Osteoblast (primary cell): ENCODE results near the gene C18orf63. TPM values are rescaled to one million over a fixed set of nuclear protein-coding genes. Genes with fewer than 3 reads are reported as not detected.

Source experiments
- DNase-seq: peaks from one replicate; pipeline ENCODE4 v3.0.0; 2011; ENCODE audit warnings: low spot score, mixed read lengths; ENCODE audit not compliant: insufficient read length; ENCODE audit errors: missing footprints
- H2AFZ ChIP-seq: 2 replicates; pipeline ENCODE4 v1.6.0; 2011; ENCODE audit warnings: mild to moderate bottlenecking, low read length
- H3K27ac ChIP-seq: 2 replicates; pipeline ENCODE4 v1.5.1; 2011; ENCODE audit warnings: mild to moderate bottlenecking, low read depth, low read length, moderate library complexity
- H3K27me3 ChIP-seq: 2 replicates; pipeline ENCODE4 v1.6.0; 2012; ENCODE audit warnings: mild to moderate bottlenecking, control low read depth, inconsistent platforms, low read length, moderate library complexity; ENCODE audit not compliant: insufficient read depth
- H3K36me3 ChIP-seq: 2 replicates; pipeline ENCODE4 v1.5.1; 2011; ENCODE audit warnings: mild to moderate bottlenecking, low read length, control low read depth, moderate library complexity; ENCODE audit not compliant: insufficient read depth
- H3K4me1 ChIP-seq: 2 replicates; pipeline ENCODE4 v1.5.1; 2011; ENCODE audit warnings: mild to moderate bottlenecking, low read length, control low read depth, moderate library complexity; ENCODE audit not compliant: insufficient read depth
- H3K4me2 ChIP-seq: 2 replicates; pipeline ENCODE4 v1.6.0; 2011; ENCODE audit warnings: mild to moderate bottlenecking, low read length; ENCODE audit not compliant: insufficient read depth
- H3K4me3 ChIP-seq: fragments of 200-600 bp; sonication (generic); 3 replicates; pipeline ENCODE4 v1.5.1; 2012; ENCODE audit warnings: mild to moderate bottlenecking, low read length, inconsistent platforms; ENCODE audit not compliant: insufficient read depth
- H3K79me2 ChIP-seq: 2 replicates; pipeline ENCODE4 v1.6.0; 2012; ENCODE audit warnings: mild to moderate bottlenecking, low read length, control low read depth, inconsistent platforms; ENCODE audit not compliant: insufficient read depth
- H3K9me3 ChIP-seq: 2 replicates; pipeline ENCODE4 v1.5.1; 2011; ENCODE audit warnings: low read depth, low read length, control low read depth
- H4K20me1 ChIP-seq: 2 replicates; pipeline ENCODE4 v1.6.0; 2012; ENCODE audit warnings: mild to moderate bottlenecking, low read length, control low read depth; ENCODE audit not compliant: insufficient read depth
- CTCF ChIP-seq: IDR thresholded peaks from 2 replicates; pipeline ENCODE4 v1.5.1; 2011; ENCODE audit warnings: mild to moderate bottlenecking, low read depth, low read length, moderate library complexity; ENCODE audit errors: extremely low read depth
- total RNA-seq: library from RNA; depleted of rRNA; stranded (reverse); fragments of >200 nt; gene quantifications from 2 replicates; pipeline ENCODE4 v1.2.3, GENCODE V29; 2012

The C18orf63 gene
- total RNA-seq, 1 donor = not detected

GRCh38 chr18:74373428-74373827, 57.8 kb downstream of the C18orf63 start:
- TF ChIP-seq CTCF = no peak
- Histone ChIP-seq H3K27ac (no peak overlapping the region), H3K9me3 (no peaks in the 10 kb centered on the region), H3K4me1 (peaks cover 5% of the 10 kb centered on the region), H3K36me3 (no peaks in the 10 kb centered on the region), H3K4me2 (no peak overlapping the region), H3K79me2 (no peaks in the 10 kb centered on the region), H3K27me3 (peaks cover 4% of the 10 kb centered on the region), H2AFZ (no peak overlapping the region), H4K20me1 (no peaks in the 10 kb centered on the region), H3K4me3 (no peak overlapping the region)
- no peak for DNase-seq

GRCh38 chr18:74375999-74376398, 60.4 kb downstream of the C18orf63 start:
- no peak overlapping the region for H3K4me3 ChIP-seq
- no peaks in the 10 kb centered on the region for H4K20me1 ChIP-seq
- H3K27me3 ChIP-seq = peaks cover 2% of the 10 kb centered on the region
- H3K4me2 ChIP-seq = no peak overlapping the region
- no peak overlapping the region for H3K27ac ChIP-seq
- H3K9me3 ChIP-seq = no peaks in the 10 kb centered on the region
- no peak for DNase-seq
- peaks cover 9% of the 10 kb centered on the region for H3K4me1 ChIP-seq
- no peak for TF ChIP-seq CTCF
- H3K36me3 ChIP-seq = no peaks in the 10 kb centered on the region
- no peaks in the 10 kb centered on the region for H3K79me2 ChIP-seq
- H2AFZ ChIP-seq = no peak overlapping the region

GRCh38 chr18:74376523-74376922, 60.9 kb downstream of the C18orf63 start:
- H3K27me3 ChIP-seq = peaks cover 2% of the 10 kb centered on the region
- no peak overlapping the region for H3K27ac ChIP-seq
- H3K9me3 ChIP-seq = no peaks in the 10 kb centered on the region
- no peaks in the 10 kb centered on the region for H3K79me2 ChIP-seq
- DNase-seq = no peak
- H2AFZ ChIP-seq = no peak overlapping the region
- H4K20me1 ChIP-seq = no peaks in the 10 kb centered on the region
- no peak for TF ChIP-seq CTCF
- peaks cover 9% of the 10 kb centered on the region for H3K4me1 ChIP-seq
- H3K36me3 ChIP-seq = no peaks in the 10 kb centered on the region
- no peak overlapping the region for H3K4me2 ChIP-seq
- H3K4me3 ChIP-seq = no peak overlapping the region

- peaks cover 9% of the 10 kb centered on the region for H3K4me1 ChIP-seq
- H2AFZ ChIP-seq = no peak overlapping the region
- H3K79me2 ChIP-seq = no peaks in the 10 kb centered on the region
- TF ChIP-seq CTCF = no peak
- peak overlapping the region; percentile 45 for H3K4me2 ChIP-seq
- H3K27ac ChIP-seq = no peak overlapping the region
- H3K9me3 ChIP-seq = no peaks in the 10 kb centered on the region
- no peaks in the 10 kb centered on the region for H4K20me1 ChIP-seq
- no peaks in the 10 kb centered on the region for H3K36me3 ChIP-seq
- no peak for DNase-seq
- no peak overlapping the region for H3K4me3 ChIP-seq
- H3K27me3 ChIP-seq = peaks cover 2% of the 10 kb centered on the region
Measured at GRCh38 chr18:74377776-74378175, 62.1 kb downstream of the C18orf63 start.
